Measurements from ENCODE around the gene UBL4A.

GRCh38 chrX:154468217-154468616 lies 18.2 kb downstream of the UBL4A start:
- TF ChIP-seq POLR2AphosphoS5 (IDR thresholded peaks at IDR 0.05; ENCODE audit: low read depth, low read length) (no peak), SPI1 (IDR thresholded peaks at IDR 0.05; ENCODE audit: low read depth, low read length) (no peak), POLR2A (IDR thresholded peaks at IDR 0.05; ENCODE audit: low read depth, low read length) (no peak)
